ENCODE data around the gene PRKN.

PRKN gene

DNA sequence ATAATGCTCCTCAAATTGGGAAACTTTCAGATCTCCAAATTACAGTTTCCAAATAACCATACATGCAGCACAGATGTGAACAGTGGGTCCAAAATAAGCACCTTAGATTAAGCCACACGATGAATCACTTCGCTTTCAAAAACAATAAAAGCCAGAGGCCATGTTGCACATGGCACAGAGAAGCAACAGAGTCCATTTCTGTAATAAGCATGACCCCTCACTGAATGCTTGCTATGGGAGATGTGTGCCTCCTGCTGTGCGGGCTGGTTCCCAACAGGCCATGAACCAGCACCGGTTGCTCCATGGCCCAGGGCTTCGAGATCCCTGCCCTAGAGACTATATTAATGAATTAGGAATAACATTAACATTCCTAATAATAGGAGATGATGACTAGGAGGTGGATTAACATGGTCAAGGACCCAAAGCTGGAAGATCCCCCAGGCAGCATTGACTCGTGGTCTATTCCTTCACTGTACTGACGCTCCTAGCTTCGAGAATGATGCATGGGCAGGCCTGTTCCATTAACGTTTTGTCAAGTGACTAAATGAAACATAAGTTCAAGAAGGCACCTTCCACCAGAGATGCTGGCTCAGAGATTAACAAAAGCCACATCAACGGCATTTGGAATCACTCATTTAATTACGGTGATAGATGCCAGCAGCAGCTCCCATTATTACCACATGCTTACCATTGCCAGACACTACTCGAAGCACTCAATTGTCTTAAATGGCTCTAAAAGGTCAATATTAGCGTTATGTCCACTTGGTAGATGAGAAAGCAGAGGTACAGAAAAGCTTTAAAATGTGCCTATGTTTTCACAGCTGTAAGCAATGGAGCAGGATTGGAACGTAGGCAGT lies 983.1 kb downstream of the PRKN start:
- no peak for FAIRE-seq

- FAIRE-seq, result no peak
Measured at GRCh38 chr6:161743509-161744178, 983.9 kb downstream of the PRKN start.

DNA sequence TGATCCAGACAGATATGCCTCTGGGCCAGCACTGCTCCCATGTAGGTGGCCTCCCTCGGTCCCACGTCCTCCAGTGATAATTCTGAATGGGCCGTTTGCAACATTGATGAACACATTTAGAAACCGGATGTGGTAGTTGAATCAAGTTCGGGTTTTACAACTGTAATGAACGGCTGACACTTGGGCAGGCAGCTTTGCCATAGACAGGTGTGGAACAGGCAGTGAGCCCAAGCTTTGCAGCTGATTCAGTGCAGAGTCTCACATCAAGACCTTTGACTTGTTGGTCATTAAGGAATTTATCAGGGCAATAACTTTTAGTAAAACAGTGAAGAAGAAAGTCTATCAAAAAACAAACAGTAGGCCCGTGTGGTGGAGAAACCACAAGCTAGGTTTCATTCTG lies 987.1 kb downstream of the PRKN start:
- no peak for FAIRE-seq

DNA sequence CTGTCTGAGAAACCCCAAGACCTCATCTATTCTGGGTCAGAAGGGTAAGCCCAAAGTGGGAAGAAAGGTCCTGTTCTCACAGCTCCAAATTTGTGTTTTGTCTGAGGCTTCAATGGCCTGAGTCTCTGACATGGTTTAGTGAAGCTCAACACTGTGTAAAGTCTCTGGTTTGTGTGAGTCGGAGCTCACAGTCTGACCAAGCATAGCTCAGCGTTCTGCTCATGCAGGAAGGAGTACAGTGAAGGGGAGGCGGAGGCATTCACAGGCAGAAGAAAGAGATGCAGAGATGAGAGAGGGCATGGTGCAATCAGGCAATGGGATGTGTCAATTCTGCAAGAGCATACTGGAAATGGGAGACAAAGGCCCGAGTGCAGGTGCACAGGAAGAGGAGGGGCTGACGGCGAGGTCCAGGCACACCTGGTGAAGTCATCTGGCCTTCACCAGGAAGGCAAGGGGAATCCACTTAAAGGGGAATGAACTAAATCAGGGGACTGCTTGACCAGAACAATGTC lies 990.7 kb downstream of the PRKN start:
- FAIRE-seq, result no peak

- FAIRE-seq, result no peak
Measured at GRCh38 chr6:161736326-161736725, 991.2 kb downstream of the PRKN start.

DNA sequence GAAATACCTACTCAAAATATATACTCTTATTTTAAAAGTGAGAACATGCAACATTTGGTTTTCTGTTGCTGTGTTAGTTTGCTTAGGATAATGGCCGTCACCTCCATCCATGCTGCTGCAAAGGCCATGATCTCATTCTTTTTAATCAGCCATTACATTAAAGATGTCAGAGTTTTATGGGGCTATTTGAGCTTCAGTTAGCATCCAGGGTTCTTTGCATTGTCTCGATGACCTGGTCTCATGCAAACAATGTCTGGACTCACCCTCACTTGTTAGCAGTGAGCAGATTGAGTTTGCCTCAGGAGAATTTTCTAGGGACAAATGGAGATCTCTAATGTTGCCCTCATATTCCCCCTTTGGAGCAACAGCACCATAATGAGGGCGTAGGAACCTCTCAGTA lies 995.0 kb downstream of the PRKN start:
- FAIRE-seq, result no peak

- no peak for FAIRE-seq
Measured at GRCh38 chr6:161727083-161727833, 1000.3 kb downstream of the PRKN start.

DNA sequence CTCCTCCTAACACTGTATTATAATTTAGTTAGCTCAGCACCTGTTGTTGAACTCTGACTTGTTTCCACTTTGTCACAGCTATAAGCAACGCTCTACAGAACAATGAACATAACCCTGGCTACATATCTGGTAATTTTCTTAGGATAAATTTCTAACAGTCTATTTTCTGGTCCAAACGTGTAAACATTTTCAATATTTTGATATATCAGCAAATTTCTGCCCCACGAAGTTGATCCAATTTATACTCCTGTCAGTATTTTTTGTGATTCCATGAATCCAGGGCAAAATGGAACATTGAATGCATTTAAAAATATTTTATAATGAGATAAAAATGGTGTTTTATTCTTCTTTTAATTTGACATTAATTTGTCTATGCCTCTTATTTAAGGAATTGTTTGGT lies 1005.2 kb downstream of the PRKN start:
- FAIRE-seq, result no peak

GRCh38 chr6:161721511-161721910 lies 1006.1 kb downstream of the PRKN start:
- FAIRE-seq, result no peak

- FAIRE-seq, result no peak
Measured at GRCh38 chr6:161716176-161716575, 1011.4 kb downstream of the PRKN start.

DNA sequence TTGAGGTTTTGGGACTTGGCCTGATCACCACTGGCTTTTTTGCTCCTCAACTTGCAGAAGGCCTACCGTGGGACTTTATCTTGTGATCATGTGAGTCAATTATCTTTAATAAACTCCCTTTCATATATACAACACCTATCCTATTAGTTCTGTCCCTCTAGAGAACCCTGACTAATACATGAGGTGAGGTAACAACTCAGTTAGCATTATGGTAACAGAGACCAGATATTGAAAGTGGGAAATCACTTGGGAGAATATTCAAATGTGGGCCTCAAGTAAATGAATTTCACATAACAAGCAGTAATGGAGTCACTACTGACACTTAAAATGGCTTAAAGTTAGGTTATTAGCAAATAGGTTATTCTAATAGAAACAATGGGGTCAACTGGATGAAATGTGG lies 1015.6 kb downstream of the PRKN start:
- no peak for FAIRE-seq

GRCh38 chr6:161711515-161711914 lies 1016.1 kb downstream of the PRKN start:
- no peak for FAIRE-seq

- no peak for FAIRE-seq
Measured at GRCh38 chr6:161710698-161711097, 1016.9 kb downstream of the PRKN start.

- FAIRE-seq, result no peak
Measured at GRCh38 chr6:161701056-161701455, 1026.5 kb downstream of the PRKN start.

DNA sequence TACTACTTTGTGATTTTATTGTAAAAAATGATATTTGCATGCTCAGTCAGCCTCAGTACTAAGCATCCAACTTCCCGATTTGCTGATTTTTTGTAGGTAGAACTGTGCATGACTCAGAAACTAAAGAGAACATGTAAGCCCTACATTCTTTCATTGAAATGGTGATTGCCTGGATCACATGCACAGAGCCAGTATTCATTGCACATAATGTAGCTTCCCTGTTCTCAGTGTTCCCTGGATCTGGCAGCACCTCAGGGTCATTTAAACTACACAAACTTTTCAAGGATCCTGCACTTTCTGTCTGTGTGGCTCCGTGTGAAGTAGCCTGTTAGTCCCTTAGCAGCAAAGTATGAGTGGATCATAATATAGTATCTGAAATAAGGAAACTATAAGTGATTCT lies 1030.8 kb downstream of the PRKN start:
- no peak for FAIRE-seq

GRCh38 chr6:161694995-161695394 lies 1032.6 kb downstream of the PRKN start:
- FAIRE-seq, result peak; percentile 86

GRCh38 chr6:161686655-161687054 lies 1040.9 kb downstream of the PRKN start:
- FAIRE-seq, result no peak

GRCh38 chr6:161684731-161685475 lies 1042.7 kb downstream of the PRKN start:
- no peak for FAIRE-seq

DNA sequence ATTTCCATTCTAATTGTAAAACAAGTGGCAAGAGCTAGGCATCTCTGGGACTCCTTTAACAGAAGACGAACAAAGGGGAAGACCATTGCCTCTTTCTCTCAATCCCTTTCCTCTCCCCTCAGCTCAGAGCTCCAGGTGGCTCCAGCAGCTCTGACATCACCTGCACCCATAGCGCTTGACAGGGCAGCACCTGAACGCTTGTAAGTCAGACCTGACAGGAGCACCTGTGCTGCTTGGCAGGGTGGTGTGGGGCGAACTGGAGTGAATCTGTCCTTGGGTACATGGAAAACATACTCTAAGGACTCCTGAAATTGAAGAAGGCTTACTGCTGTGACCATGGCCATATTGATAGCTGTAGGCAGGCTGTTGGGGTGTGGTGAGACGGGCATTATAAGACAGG lies 1044.2 kb downstream of the PRKN start:
- no peak for FAIRE-seq

GRCh38 chr6:161682982-161683381 lies 1044.6 kb downstream of the PRKN start:
- no peak for FAIRE-seq

- FAIRE-seq, result no peak
Measured at GRCh38 chr6:161679980-161680538, 1047.5 kb downstream of the PRKN start.

DNA sequence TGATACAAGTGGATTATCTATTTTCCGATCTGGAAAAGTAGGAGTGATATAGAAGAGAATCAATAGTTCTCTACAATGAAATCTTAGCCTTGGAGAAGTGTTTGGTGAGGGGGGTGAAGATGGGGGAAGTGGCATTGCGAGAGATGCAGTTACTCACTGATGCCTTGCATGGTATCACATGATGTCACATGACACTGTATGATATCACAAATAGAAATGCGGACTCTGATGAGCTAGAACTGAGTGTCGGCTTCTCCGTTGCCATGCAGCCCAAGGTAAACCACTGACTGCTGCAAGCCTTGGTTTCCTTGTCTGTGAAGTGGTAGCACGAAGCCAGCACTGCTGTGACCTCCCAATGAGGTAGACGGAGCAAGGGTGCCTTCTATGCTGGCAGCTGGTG lies 1050.4 kb downstream of the PRKN start:
- no peak for FAIRE-seq

Measured in TTC549 (cell line).